ENCODE data around the gene JTB. TPM values are rescaled to one million over a fixed set of nuclear protein-coding genes. Genes with fewer than 3 reads are reported as not detected.

The JTB gene
- total RNA-seq, 1 experiment from 2014 or later, result 280 TPM

DNA sequence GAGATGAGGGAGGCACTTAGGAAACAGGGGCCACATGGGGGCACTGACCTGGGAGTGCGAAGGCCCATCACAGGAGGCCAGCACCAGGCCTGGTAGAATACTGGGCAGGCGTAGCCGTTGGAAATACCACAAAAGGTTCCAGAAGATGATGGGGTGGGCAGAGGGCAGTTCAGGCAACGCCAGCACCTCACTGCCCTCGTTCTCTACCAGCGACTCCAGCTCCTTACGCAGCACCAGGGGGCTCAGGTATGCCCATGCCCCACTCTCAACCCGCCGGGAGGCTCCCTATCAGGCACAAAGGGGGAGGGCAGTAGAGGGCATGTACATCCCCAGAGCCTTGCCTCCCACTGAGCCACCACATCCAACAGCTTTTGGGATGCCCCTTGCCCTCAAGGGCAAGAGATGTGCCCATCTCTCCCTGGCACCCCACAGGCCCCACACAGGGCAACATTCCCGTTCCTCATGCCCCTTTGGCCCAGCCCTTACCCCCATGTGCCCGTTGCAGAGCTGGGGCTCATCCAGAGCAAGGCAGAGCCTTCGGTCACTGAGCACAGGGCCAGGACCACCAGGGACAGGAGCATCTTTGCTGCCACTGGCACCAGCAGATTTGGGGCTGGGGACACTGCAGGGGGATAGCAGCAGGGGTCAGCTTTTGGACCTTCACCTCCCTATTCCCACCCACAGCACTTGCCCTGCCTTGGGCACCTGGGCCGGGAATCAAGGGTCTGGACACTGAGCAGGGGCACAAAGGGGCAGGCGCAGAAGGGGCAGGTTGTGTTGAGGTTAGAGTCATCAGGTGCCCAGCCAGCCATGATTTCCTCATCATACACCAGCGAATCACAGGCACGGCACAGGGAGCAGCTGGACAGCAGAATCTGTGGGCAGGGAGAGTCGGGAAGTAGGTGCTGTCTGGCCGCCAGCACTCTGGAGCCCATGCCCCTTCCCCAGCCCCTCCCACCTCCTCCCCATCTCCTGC is 45.0 kb downstream of the JTB start:
- DNase-seq (ENCODE audit: low spot score), result no peak

- DNase-seq (ENCODE audit: low spot score), result no peak
Observed at GRCh38 chr1:153929981-153930948, 47.2 kb downstream of the JTB start.

GRCh38 chr1:153929426-153929825 is 48.0 kb downstream of the JTB start:
- no peak for DNase-seq (ENCODE audit: low spot score)

DNA sequence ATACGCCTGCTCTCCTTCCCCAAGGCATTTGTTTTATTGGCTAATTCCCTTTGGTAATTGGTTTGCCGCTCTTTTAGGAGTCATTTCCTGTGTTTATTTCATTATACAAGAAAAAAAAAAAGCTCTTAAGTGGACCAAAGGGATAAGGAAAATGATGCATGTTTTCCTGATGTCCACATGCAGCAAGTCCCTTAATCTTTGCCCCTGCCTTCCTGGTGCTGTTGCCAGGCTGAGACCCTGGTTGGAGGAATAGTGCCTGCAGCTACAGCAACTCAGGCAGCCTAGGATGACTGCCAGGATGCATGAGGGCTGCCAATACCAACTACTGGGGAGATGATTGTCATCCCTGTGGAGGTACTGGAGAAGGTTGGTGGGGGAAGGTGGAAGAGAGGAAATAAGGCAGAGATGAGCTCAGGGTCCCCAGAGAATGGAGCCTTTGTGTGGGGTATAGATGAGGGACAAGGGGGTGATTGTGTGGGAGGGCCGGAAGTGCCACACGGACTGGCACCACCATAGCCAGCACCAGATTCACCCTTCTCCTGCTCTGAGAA is 48.6 kb downstream of the JTB start:
- DNase-seq (ENCODE audit: low spot score), result no peak

DNA sequence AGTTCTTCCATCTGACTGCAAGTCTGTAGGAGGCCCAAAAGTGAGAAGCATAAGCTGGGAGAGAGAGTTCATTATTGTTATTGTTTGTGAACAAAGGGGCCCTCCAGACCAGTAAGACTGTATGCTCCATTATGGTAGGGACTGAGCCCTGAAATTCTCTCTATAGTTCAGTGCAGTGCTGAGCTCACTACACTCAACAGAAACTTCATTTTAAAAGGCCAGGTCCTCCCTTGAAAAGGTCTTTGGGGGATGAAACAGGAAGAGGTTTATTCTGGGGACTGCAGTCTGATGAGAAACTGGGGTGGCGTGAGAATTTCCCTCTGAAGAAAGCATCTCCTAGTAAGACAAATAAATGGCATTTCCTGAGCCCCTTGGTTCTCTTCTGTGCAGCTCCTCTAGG is 49.2 kb downstream of the JTB start:
- DNase-seq (ENCODE audit: low spot score), result no peak

- DNase-seq (ENCODE audit: low spot score), result no peak
Observed at GRCh38 chr1:153926405-153926804, 51.1 kb downstream of the JTB start.

Other genes starting within 250 kb of the JTB start
- gene INTS3, start 249.6 kb downstream of the JTB start, total RNA-seq (2014; rRNA removed; shearing (Covaris generic)), result 43.6 and 44.7 TPM in 2 replicates
- 1.8 and 2.2 TPM in 2 replicates for gene SLC27A3, start 202.3 kb downstream of the JTB start, total RNA-seq (2014; rRNA removed; shearing (Covaris generic))
- 5.9 and 6.5 TPM in 2 replicates for gene GATAD2B, start 54.7 kb downstream of the JTB start, total RNA-seq (2014; rRNA removed; shearing (Covaris generic))
- 10.9 and 11.2 TPM in 2 replicates for gene DENND4B, start 31.0 kb downstream of the JTB start, total RNA-seq (2014; rRNA removed; shearing (Covaris generic))
- 14.5 and 16.6 TPM in 2 replicates for gene CRTC2, start 19.1 kb downstream of the JTB start, total RNA-seq (2014; rRNA removed; shearing (Covaris generic))
- 192 and 204 TPM in 2 replicates for gene SLC39A1, start 14.1 kb downstream of the JTB start, total RNA-seq (2014; rRNA removed; shearing (Covaris generic))
- 19.9 and 28.4 TPM in 2 replicates for gene CREB3L4, start 9.8 kb downstream of the JTB start, total RNA-seq (2014; rRNA removed; shearing (Covaris generic))
- 36.6 and 41.3 TPM in 2 replicates for gene RAB13, start 8.7 kb upstream of the JTB start, total RNA-seq (2014; rRNA removed; shearing (Covaris generic))
- gene RPS27, start 13.1 kb upstream of the JTB start, total RNA-seq (2014; rRNA removed; shearing (Covaris generic)), result 2,058 and 2,461 TPM in 2 replicates
- not detected in 2 replicates for gene NUP210L, start 177.4 kb upstream of the JTB start, total RNA-seq (2014; rRNA removed; shearing (Covaris generic))
- gene TPM3, start 214.4 kb upstream of the JTB start, total RNA-seq (2014; rRNA removed; shearing (Covaris generic)), result 1,673 and 1,769 TPM in 2 replicates
- not detected in 2 replicates for gene CFAP141, start 228.7 kb upstream of the JTB start, total RNA-seq (2014; rRNA removed; shearing (Covaris generic))
- 116 and 148 TPM in 2 replicates for gene UBAP2L, start 243.3 kb upstream of the JTB start, total RNA-seq (2014; rRNA removed; shearing (Covaris generic))